ENCODE measurements around the gene STIL.

DNA sequence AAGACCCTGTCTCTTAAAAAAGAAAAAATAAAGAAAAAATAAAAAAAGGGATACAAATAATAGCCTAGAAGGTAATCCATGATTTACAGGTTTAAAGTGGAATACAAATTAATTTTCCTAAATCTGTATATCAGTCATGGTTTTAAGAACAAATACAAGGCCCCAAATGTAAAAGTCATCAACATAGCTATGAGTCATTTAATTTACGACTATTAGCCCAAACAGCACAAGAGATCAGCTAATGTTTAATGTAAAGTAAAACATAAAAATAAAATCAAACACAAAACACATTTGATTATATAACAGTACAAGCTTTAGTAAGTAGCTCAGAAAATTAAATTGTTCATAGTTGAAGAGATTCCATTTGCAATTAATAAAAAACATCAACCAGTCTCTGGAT, 61.6 kb downstream of the STIL start:
- TF ChIP-seq REST (IDR thresholded peaks at IDR 0.05), result no peak
- TF ChIP-seq MAX (IDR thresholded peaks at IDR 0.05), result no peak
- no peak for TF ChIP-seq SP1 (IDR thresholded peaks at IDR 0.05)
- TF ChIP-seq, protein P1, sequence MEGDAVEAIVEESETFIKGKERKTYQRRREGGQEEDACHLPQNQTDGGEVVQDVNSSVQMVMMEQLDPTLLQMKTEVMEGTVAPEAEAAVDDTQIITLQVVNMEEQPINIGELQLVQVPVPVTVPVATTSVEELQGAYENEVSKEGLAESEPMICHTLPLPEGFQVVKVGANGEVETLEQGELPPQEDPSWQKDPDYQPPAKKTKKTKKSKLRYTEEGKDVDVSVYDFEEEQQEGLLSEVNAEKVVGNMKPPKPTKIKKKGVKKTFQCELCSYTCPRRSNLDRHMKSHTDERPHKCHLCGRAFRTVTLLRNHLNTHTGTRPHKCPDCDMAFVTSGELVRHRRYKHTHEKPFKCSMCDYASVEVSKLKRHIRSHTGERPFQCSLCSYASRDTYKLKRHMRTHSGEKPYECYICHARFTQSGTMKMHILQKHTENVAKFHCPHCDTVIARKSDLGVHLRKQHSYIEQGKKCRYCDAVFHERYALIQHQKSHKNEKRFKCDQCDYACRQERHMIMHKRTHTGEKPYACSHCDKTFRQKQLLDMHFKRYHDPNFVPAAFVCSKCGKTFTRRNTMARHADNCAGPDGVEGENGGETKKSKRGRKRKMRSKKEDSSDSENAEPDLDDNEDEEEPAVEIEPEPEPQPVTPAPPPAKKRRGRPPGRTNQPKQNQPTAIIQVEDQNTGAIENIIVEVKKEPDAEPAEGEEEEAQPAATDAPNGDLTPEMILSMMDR (IDR thresholded peaks at IDR 0.05; ENCODE audit: low read depth, low read length, missing input control), result no peak
- no peak for TF ChIP-seq RXRA (IDR thresholded peaks at IDR 0.05)

Data from liver (tissue), 3 donors.